SU-DHL-6 (cell line): Measurements from ENCODE around the gene ZNF333.
"Not testable (repeated sequence)": the region's sequence is repeated elsewhere in the genome, so short reads cannot be mapped to it uniquely, and the experiment has no call there.

Experiments
- H2AFZ ChIP-seq: fragments of 200-600 bp; sonication (generic); 2 replicates; pipeline ENCODE4 v1.6.1; 2014; ENCODE audit warnings: low read depth, mild to moderate bottlenecking, moderate library complexity, mixed read lengths, antibody characterized with exemption, low read length; ENCODE audit not compliant: severe bottlenecking
- H3F3A ChIP-seq: fragments of 200-600 bp; shearing (Covaris generic); 2 replicates; pipeline ENCODE4 v1.6.0; 2016; ENCODE audit warnings: antibody characterized with exemption, mild to moderate bottlenecking; ENCODE audit not compliant: insufficient read depth
- H3K27ac ChIP-seq: fragments of 200-600 bp; sonication (generic); 2 replicates; pipeline ENCODE4 v1.5.1; 2016; ENCODE audit warnings: low read depth, mild to moderate bottlenecking, low read length, moderate library complexity, mixed read lengths
- H3K27me3 ChIP-seq: fragments of 200-600 bp; sonication (generic), shearing (Covaris generic); 2 replicates; pipeline ENCODE4 v1.6.0; 2014; ENCODE audit warnings: mild to moderate bottlenecking, low read length
- H3K36me3 ChIP-seq: fragments of 200-600 bp; sonication (generic); 2 replicates; pipeline ENCODE4 v1.6.1; 2014; ENCODE audit warnings: mild to moderate bottlenecking, low read length, mixed read lengths
- H3K4me2 ChIP-seq: fragments of 300-600, 200-600 bp; shearing (Covaris generic), sonication (generic); 2 replicates; pipeline ENCODE4 v1.6.0; 2014; ENCODE audit warnings: low read length, low read depth, mild to moderate bottlenecking; ENCODE audit not compliant: poor library complexity, severe bottlenecking
- H3K4me3 ChIP-seq: fragments of 200-600 bp; sonication (generic); 2 replicates; pipeline ENCODE4 v1.5.1; 2014; ENCODE audit warnings: antibody characterized with exemption, low read length, mild to moderate bottlenecking, mixed read lengths; ENCODE audit not compliant: insufficient read depth, poor library complexity, severe bottlenecking
- H3K79me2 ChIP-seq: fragments of 200-600 bp; sonication (generic); 2 replicates; pipeline ENCODE4 v1.6.1; 2014; ENCODE audit warnings: mild to moderate bottlenecking, low read length, moderate library complexity; ENCODE audit not compliant: insufficient read depth
- H3K9ac ChIP-seq: fragments of 200-600 bp; sonication (generic); 2 replicates; pipeline ENCODE4 v1.7.0; 2014; ENCODE audit warnings: mild to moderate bottlenecking, low read length
- H3K9me2 ChIP-seq: fragments of 200-600 bp; sonication (generic); replicated peaks from 2 replicates; pipeline ENCODE4 v1.6.1; 2014; ENCODE audit warnings: low read length; ENCODE audit not compliant: insufficient read depth
- H3K9me3 ChIP-seq: fragments of 200-600 bp; sonication (generic); 2 replicates; pipeline ENCODE4 v1.6.1; 2014; ENCODE audit warnings: low read length, mixed read lengths; ENCODE audit not compliant: insufficient read depth
- H4K20me1 ChIP-seq: fragments of 200-600 bp; sonication (generic); 2 replicates; pipeline ENCODE4 v1.6.1; 2014; ENCODE audit warnings: low read depth, mild to moderate bottlenecking, antibody characterized with exemption, low read length, moderate library complexity, mixed read lengths
- CTCF ChIP-seq: fragments of 200-600 bp; sonication (generic); IDR thresholded peaks from one replicate; pipeline ENCODE4 v1.5.1; 2017; ENCODE audit warnings: antibody characterized with exemption, mild to moderate bottlenecking, low read length, moderate library complexity; ENCODE audit not compliant: insufficient read depth, poor library complexity, severe bottlenecking
- EZH2phosphoT487 ChIP-seq: fragments of 200-600 bp; sonication (generic), shearing (Covaris generic); conservative IDR thresholded peaks from 2 replicates; pipeline ENCODE4 v1.6.1; 2018; ENCODE audit warnings: mild to moderate bottlenecking, antibody characterized with exemption, low read length, moderate library complexity, mixed read lengths

Gene ZNF333

GRCh38 chr19:14775869-14776586, 86.2 kb downstream of the ZNF333 start:
- H2AFZ ChIP-seq, result no peak overlapping the region
- H3K27ac ChIP-seq, result no peak overlapping the region
- H4K20me1 ChIP-seq, result no peaks in the 10 kb centered on the region
- no peak overlapping the region for H3K4me2 ChIP-seq
- no peaks in the 10 kb centered on the region for H3K79me2 ChIP-seq
- H3K4me3 ChIP-seq, result no peak overlapping the region
- H3K9me2 ChIP-seq, result no peaks in the 10 kb centered on the region
- H3K36me3 ChIP-seq, result no peaks in the 10 kb centered on the region
- no peaks in the 10 kb centered on the region for H3F3A ChIP-seq
- H3K27me3 ChIP-seq, result no peaks in the 10 kb centered on the region
- TF ChIP-seq CTCF, result no peak
- TF ChIP-seq EZH2phosphoT487, result no peak
- H3K9ac ChIP-seq, result no peak overlapping the region
- no peaks in the 10 kb centered on the region for H3K9me3 ChIP-seq

GRCh38 chr19:14777645-14778044, 87.8 kb downstream of the ZNF333 start:
- not testable (repeated sequence) for H3K4me3 ChIP-seq, H3K4me2 ChIP-seq, H3K27me3 ChIP-seq, H3K9me2 ChIP-seq, H3F3A ChIP-seq, H3K9me3 ChIP-seq, H4K20me1 ChIP-seq, H3K79me2 ChIP-seq, H3K27ac ChIP-seq, H2AFZ ChIP-seq, H3K9ac ChIP-seq, H3K36me3 ChIP-seq

GRCh38 chr19:14778110-14778845, 88.4 kb downstream of the ZNF333 start, which contains the start of gene ADGRE2:
ADGRE2 (minus strand) TSS chr19:14778560; CDS start chr19:14776756, 1,804 bp downstream.
- not testable (repeated sequence) for H3K27ac ChIP-seq, H3K4me3 ChIP-seq, H3K9me3 ChIP-seq, H2AFZ ChIP-seq, H3F3A ChIP-seq, H3K9me2 ChIP-seq, H4K20me1 ChIP-seq, H3K4me2 ChIP-seq, H3K79me2 ChIP-seq, H3K27me3 ChIP-seq, H3K9ac ChIP-seq, H3K36me3 ChIP-seq

GRCh38 chr19:14779151-14779550, 89.3 kb downstream of the ZNF333 start:
- Histone ChIP-seq H3K4me3 (no peak overlapping the region), H3K9me2 (no peaks in the 10 kb centered on the region), H3K79me2 (no peaks in the 10 kb centered on the region), H3K36me3 (no peaks in the 10 kb centered on the region), H4K20me1 (no peaks in the 10 kb centered on the region), H3K4me2 (no peak overlapping the region), H3K9me3 (no peaks in the 10 kb centered on the region), H3F3A (no peaks in the 10 kb centered on the region), H3K9ac (no peak overlapping the region), H3K27me3 (no peaks in the 10 kb centered on the region), H2AFZ (no peak overlapping the region), H3K27ac (no peak overlapping the region)
- TF ChIP-seq EZH2phosphoT487 (no peak), CTCF (no peak)

GRCh38 chr19:14780622-14781225, 90.9 kb downstream of the ZNF333 start:
- not testable (repeated sequence) for H3K27ac ChIP-seq, H2AFZ ChIP-seq, H3K9me2 ChIP-seq, H3K9ac ChIP-seq, H3K36me3 ChIP-seq, H3F3A ChIP-seq, H4K20me1 ChIP-seq, H3K79me2 ChIP-seq, H3K9me3 ChIP-seq, H3K27me3 ChIP-seq, H3K4me3 ChIP-seq, H3K4me2 ChIP-seq
